ENCODE data around the gene IPCEF1. TPM values are rescaled to one million over a fixed set of nuclear protein-coding genes. Genes with fewer than 3 reads are reported as not detected.

Gene IPCEF1
- total and polyA plus RNA-seq, 2 of the 8 experiments (the other 6 are each of a cell fraction or from before 2014, with no cell fraction given) = 0.41 to 0.78 TPM

DNA sequence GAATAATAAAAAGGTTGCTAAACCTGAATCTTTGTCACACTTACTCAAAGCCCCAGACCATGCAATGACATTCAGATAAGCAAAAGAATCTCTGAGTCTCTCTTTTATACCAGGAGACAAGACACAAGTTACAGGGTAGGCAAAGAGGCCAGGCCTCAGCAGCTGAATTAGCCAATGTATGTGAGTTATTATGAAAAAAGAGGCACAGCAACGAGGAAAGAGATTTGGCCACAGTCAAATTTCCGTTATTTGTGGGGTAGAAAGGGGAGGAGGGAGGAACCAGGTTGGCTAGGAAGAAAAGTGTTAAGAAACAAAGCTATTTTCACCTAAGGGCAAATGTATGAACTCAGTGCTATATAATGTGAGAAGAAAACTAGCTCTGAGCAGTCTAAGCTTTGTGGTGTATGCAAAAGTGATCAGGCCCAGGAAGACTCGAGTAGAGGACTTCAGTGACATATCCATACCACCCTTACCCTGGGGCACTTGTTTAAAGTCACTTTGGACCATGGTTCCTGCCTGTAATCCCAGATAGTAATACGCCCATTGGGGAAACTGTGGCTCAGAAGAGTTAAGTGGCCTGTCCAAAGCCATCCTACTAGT lies 19.1 kb downstream of the IPCEF1 start (continued):
- TF ChIP-seq CHD7 (IDR thresholded peaks at IDR 0.05; ENCODE audit: insufficient replicate concordance, low read length) = no peak
- no peak for TF ChIP-seq SIRT6 (IDR thresholded peaks at IDR 0.05; ENCODE audit: low read length)
- TF ChIP-seq RNF2 (IDR thresholded peaks at IDR 0.05; ENCODE audit: borderline replicate concordance, low read depth, low read length, missing control alignments, poor library complexity, severe bottlenecking) = no peak
- no peak for TF ChIP-seq RBBP5 (IDR thresholded peaks at IDR 0.05; ENCODE audit: borderline replicate concordance, low read depth, low read length)
- TF ChIP-seq CBX5 (IDR thresholded peaks at IDR 0.05; ENCODE audit: low read depth, low read length) = no peak
- TF ChIP-seq GABPA (IDR thresholded peaks at IDR 0.05; ENCODE audit: borderline replicate concordance, insufficient read depth, low read length) = no peak
- TF ChIP-seq ATF3 (IDR thresholded peaks at IDR 0.05; ENCODE audit: insufficient read depth, low read depth, low read length) = no peak
- TF ChIP-seq RXRA (IDR thresholded peaks at IDR 0.05; ENCODE audit: insufficient read depth, low read depth, low read length) = no peak
